ENCODE data around the gene PHF2.

DNA sequence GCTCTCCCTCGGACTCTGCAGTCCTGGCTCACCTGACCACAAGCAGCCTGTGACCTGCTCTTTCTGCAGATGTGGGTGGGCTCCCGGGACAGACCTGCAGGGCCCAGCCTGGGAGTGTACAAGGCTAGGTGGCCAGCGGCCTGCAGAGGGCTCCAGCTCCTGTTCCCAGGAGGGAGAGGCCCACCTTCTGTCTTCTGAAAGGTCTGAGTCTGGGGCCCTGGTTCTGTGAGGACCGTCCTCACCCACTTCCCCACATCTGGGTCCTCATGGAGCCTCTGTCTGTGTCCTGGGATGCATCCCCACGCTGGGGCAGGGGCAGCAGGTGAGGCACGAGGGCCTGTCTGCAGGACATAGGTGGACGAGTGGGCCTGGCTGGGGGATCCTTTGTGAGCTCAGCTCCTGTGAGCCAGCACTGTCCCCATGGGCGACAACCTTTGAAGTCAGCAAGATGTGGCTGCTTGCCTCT, 43.7 kb downstream of the PHF2 start:
- TF ChIP-seq, protein P1, sequence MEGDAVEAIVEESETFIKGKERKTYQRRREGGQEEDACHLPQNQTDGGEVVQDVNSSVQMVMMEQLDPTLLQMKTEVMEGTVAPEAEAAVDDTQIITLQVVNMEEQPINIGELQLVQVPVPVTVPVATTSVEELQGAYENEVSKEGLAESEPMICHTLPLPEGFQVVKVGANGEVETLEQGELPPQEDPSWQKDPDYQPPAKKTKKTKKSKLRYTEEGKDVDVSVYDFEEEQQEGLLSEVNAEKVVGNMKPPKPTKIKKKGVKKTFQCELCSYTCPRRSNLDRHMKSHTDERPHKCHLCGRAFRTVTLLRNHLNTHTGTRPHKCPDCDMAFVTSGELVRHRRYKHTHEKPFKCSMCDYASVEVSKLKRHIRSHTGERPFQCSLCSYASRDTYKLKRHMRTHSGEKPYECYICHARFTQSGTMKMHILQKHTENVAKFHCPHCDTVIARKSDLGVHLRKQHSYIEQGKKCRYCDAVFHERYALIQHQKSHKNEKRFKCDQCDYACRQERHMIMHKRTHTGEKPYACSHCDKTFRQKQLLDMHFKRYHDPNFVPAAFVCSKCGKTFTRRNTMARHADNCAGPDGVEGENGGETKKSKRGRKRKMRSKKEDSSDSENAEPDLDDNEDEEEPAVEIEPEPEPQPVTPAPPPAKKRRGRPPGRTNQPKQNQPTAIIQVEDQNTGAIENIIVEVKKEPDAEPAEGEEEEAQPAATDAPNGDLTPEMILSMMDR (IDR thresholded peaks at IDR 0.05): no peak
- no peak for TF ChIP-seq POLR2A (IDR thresholded peaks at IDR 0.05)
